Right lobe of liver (tissue), 4 donors: Measurements from ENCODE around the gene DAP3.
"Not testable (repeated sequence)": the region's sequence is repeated elsewhere in the genome, so short reads cannot be mapped to it uniquely, and the experiment has no call there.

Experiments used
- CTCF ChIP-seq, 4 donors: fragments of 200-600 bp in 3 of 4; fragments of 450-650 bp in 1 of 4; IDR thresholded peaks; one replicate each; pipeline versions ENCODE4 v1.5.1 to v1.8.0; 2016 to 2022; ENCODE audit warnings: antibody characterized with exemption in 4 of 4, mild to moderate bottlenecking in 2 of 4
- POLR2A ChIP-seq: fragments of 450-650 bp; IDR thresholded peaks from one replicate; pipeline ENCODE4 v1.6.1; 2017; ENCODE audit warnings: antibody characterized with exemption, mild to moderate bottlenecking
- donor health status: DM: no; HTN: no; CAD: no.
- donor health status: DM: no; HTN: no; CAD: no.
- donor health status: DM: no; HTN: yes; CAD: no.

- not testable (repeated sequence) for TF ChIP-seq CTCF (IDR thresholded peaks at IDR 0.05); POLR2A
Observed at GRCh38 chr1:155759017-155759416, 70.1 kb downstream of the DAP3 start.
